NCI-H2029 (cell line): ENCODE measurements around the gene BCL11B.

Experiments used
- DNase-seq: peaks from one replicate; lab custom pipeline; 2025; lab: John Stamatoyannopoulos, UW

BCL11B gene

GRCh38 chr14:99267837-99268781 lies 3.9 kb downstream of the BCL11B start:
- no peak for DNase-seq

GRCh38 chr14:99267381-99267780 lies 4.6 kb downstream of the BCL11B start:
- no peak for DNase-seq

GRCh38 chr14:99266181-99267178 lies 5.5 kb downstream of the BCL11B start:
- peak; percentile 16 for DNase-seq

- DNase-seq, result no peak
Measured at GRCh38 chr14:99265571-99265970, 6.4 kb downstream of the BCL11B start.

- DNase-seq, result no peak
Measured at GRCh38 chr14:99264691-99265450, 7.1 kb downstream of the BCL11B start.

- no peak for DNase-seq
Measured at GRCh38 chr14:99263564-99264330, 8.2 kb downstream of the BCL11B start.

GRCh38 chr14:99262977-99263448 lies 9.0 kb downstream of the BCL11B start:
- DNase-seq, result no peak

GRCh38 chr14:99261912-99262787 lies 9.8 kb downstream of the BCL11B start:
- DNase-seq, result no peak

- no peak for DNase-seq
Measured at GRCh38 chr14:99260587-99261551, 11.1 kb downstream of the BCL11B start.

GRCh38 chr14:99260116-99260515 lies 11.9 kb downstream of the BCL11B start:
- DNase-seq, result no peak

- DNase-seq, result no peak
Measured at GRCh38 chr14:99258876-99259726, 12.9 kb downstream of the BCL11B start.

- DNase-seq, result no peak
Measured at GRCh38 chr14:99258341-99258861, 13.6 kb downstream of the BCL11B start.

GRCh38 chr14:99257673-99258221 lies 14.2 kb downstream of the BCL11B start:
- no peak for DNase-seq

- no peak for DNase-seq
Measured at GRCh38 chr14:99257122-99257672, 14.8 kb downstream of the BCL11B start.

- no peak for DNase-seq
Measured at GRCh38 chr14:99256483-99256874, 15.5 kb downstream of the BCL11B start.

GRCh38 chr14:99255621-99256482 lies 16.1 kb downstream of the BCL11B start:
- no peak for DNase-seq
